H1 (cell line): Measurements from ENCODE around the gene JAG1.
"Not testable (repeated sequence)": the region's sequence is repeated elsewhere in the genome, so short reads cannot be mapped to it uniquely, and the experiment has no call there.

Source experiments
- CTCF ChIP-seq, 3 experiments: IDR thresholded peaks; 1 replicate in 2 of 3; 2 replicates in 1 of 3; pipeline versions ENCODE4 v1.5.1 to v1.6.1; 2011; ENCODE audit warnings: low read length in 3 of 3, mild to moderate bottlenecking in 3 of 3, inconsistent platforms in 2 of 3, low read depth in 1 of 3, moderate library complexity in 1 of 3; ENCODE audit not compliant: insufficient read depth in 1 of 3; ENCODE audit errors: control extremely low read depth in 1 of 3
- GTF2F1 ChIP-seq: IDR thresholded peaks from 2 replicates; pipeline ENCODE4 v1.6.1; 2012; ENCODE audit warnings: low read depth, low read length, improper control_type of control experiment, borderline replicate concordance
- SUZ12 ChIP-seq: fragments of 200-600 bp; sonication (generic); IDR thresholded peaks from 2 replicates; pipeline ENCODE4 v1.6.1; 2012; ENCODE audit warnings: mild to moderate bottlenecking, inconsistent platforms, low read length, moderate library complexity, mixed read lengths

- TF ChIP-seq CTCF (IDR thresholded peaks at IDR 0.05; ENCODE audit: control extremely low read depth in 1 of 3, insufficient read depth in 1 of 3, low read depth in 1 of 3, low read length in 3 of 3); GTF2F1; SUZ12: not testable (repeated sequence)
Measured at GRCh38 chr20:10590446-10590845, 83.4 kb downstream of the JAG1 start.
